Gastroesophageal sphincter (tissue), 4 donors: ENCODE measurements around the gene TNFRSF14. TPM values are rescaled to one million over a fixed set of nuclear protein-coding genes. Genes with fewer than 3 reads are reported as not detected.

Experiments
- ATAC-seq: fragments of 150-250 bp; one replicate; pipeline ENCODE4 v1.9.1; 2016; ENCODE audit warnings: mild to moderate bottlenecking, moderate library complexity
- H3K27ac ChIP-seq, 4 donors: fragments of 200-600 bp; sonication (generic) in 3 of 4; 1 replicate in 3 of 4; 2 replicates in 1 of 4; pipeline ENCODE4 v1.5.1; 2016 to 2019
- H3K27me3 ChIP-seq: fragments of 200-600 bp; sonication (generic); one replicate; pipeline ENCODE4 v1.5.1; 2019
- H3K36me3 ChIP-seq, 2 donors: fragments of 200-600 bp; sonication (generic); one replicate each; pipeline ENCODE4 v1.5.1; 2019; ENCODE audit warnings: control low read depth in 1 of 2
- H3K4me1 ChIP-seq, 3 donors: fragments of 200-600 bp; sonication (generic); 1 replicate in 2 of 3; 2 replicates in 1 of 3; pipeline ENCODE4 v1.5.1; 2016 to 2019; ENCODE audit warnings: control low read depth in 2 of 3
- H3K4me3 ChIP-seq, 2 donors: fragments of 200-600 bp; sonication (generic); one replicate each; pipeline ENCODE4 v1.5.1; 2019; ENCODE audit warnings: mild to moderate bottlenecking in 1 of 2, moderate library complexity in 1 of 2
- H3K9me3 ChIP-seq, 3 donors: fragments of 200-600 bp; sonication (generic); one replicate each; pipeline ENCODE4 v1.5.1; 2017 to 2019; ENCODE audit warnings: control low read depth in 2 of 3
- EP300 ChIP-seq: sonication (generic); formaldehyde crosslinking; IDR thresholded peaks from one replicate; pipeline ENCODE4 v1.6.1; 2017; ENCODE audit warnings: antibody characterized with exemption, mild to moderate bottlenecking
- POLR2A ChIP-seq, 2 donors: fragments of 450-650 bp; IDR thresholded peaks; one replicate each; pipeline ENCODE4 v1.6.1; 2017; ENCODE audit warnings: antibody characterized with exemption in 2 of 2, mild to moderate bottlenecking in 2 of 2, moderate library complexity in 1 of 2
- POLR2AphosphoS5 ChIP-seq: sonication (generic); formaldehyde crosslinking; IDR thresholded peaks from one replicate; pipeline ENCODE4 v1.6.1; 2017; ENCODE audit warnings: antibody characterized with exemption
- WGBS, 2 donors: methylation state at CpG; one replicate each; pipeline ENCODE4 v1.1.5; 2018; ENCODE audit warnings: low coverage in 1 of 2; 5-methylcytosine and 5-hydroxymethylcytosine counted together
- total RNA-seq, 4 donors: library from RNA; depleted of rRNA; stranded (reverse); fragments of >200 nt; gene quantifications; one replicate each; pipeline ENCODE4 v1.1.0, GENCODE V29; 2016
- TF ChIP-seq, protein P1 (sequence below), 4 experiments: fragments of 200-600 bp in 2 of 4; fragments of 450-650 bp in 2 of 4; sonication (generic) in 1 of 4; IDR thresholded peaks; one replicate each; pipeline ENCODE4 v1.5.1; 2017 to 2019; ENCODE audit warnings: antibody characterized with exemption in 4 of 4, mild to moderate bottlenecking in 2 of 4, moderate library complexity in 2 of 4

Gene TNFRSF14
- total RNA-seq, 4 donors from 2014 or later, result 23.0 to 81.6 (median 36.9) TPM

- 80% methylated on average over 1 of the region's 6 CpGs for WGBS, 2 donors
- no peak for TF ChIP-seq POLR2AphosphoS5
- TF ChIP-seq POLR2A (IDR thresholded peaks at IDR 0.05), result no peak
- TF ChIP-seq, protein P1, sequence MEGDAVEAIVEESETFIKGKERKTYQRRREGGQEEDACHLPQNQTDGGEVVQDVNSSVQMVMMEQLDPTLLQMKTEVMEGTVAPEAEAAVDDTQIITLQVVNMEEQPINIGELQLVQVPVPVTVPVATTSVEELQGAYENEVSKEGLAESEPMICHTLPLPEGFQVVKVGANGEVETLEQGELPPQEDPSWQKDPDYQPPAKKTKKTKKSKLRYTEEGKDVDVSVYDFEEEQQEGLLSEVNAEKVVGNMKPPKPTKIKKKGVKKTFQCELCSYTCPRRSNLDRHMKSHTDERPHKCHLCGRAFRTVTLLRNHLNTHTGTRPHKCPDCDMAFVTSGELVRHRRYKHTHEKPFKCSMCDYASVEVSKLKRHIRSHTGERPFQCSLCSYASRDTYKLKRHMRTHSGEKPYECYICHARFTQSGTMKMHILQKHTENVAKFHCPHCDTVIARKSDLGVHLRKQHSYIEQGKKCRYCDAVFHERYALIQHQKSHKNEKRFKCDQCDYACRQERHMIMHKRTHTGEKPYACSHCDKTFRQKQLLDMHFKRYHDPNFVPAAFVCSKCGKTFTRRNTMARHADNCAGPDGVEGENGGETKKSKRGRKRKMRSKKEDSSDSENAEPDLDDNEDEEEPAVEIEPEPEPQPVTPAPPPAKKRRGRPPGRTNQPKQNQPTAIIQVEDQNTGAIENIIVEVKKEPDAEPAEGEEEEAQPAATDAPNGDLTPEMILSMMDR (IDR thresholded peaks at IDR 0.05), result no peak
- no peak for TF ChIP-seq EP300
- H3K27me3 ChIP-seq, result no peaks in the 10 kb centered on the region
- no peak overlapping the region for H3K4me3 ChIP-seq
- no peaks in the 10 kb centered on the region for H3K9me3 ChIP-seq
- ATAC-seq, result no peak
- peaks cover 0 to 58% of the 10 kb centered on the region in 2 donors for H3K36me3 ChIP-seq
- peaks cover 0 to 63% (median 18%) of the 10 kb centered on the region in 3 donors for H3K4me1 ChIP-seq
- H3K27ac ChIP-seq, result no peak overlapping the region
Observed at GRCh38 chr1:2558861-2559260, 2.7 kb downstream of the TNFRSF14 start.

GRCh38 chr1:2559509-2560298, 3.5 kb downstream of the TNFRSF14 start:
- ATAC-seq, result no peak
- no peak for TF ChIP-seq POLR2A (IDR thresholded peaks at IDR 0.05)
- TF ChIP-seq, protein P1 (IDR thresholded peaks at IDR 0.05), result no peak
- TF ChIP-seq POLR2AphosphoS5, result no peak
- TF ChIP-seq EP300, result no peak
- Histone ChIP-seq H3K4me1 (peaks cover 0 to 58% (median 18%) of the 10 kb centered on the region in 3 donors), H3K9me3 (no peaks in the 10 kb centered on the region), H3K36me3 (peaks cover 0 to 58% of the 10 kb centered on the region in 2 donors), H3K4me3 (no peak overlapping the region), H3K27ac (no peak overlapping the region), H3K27me3 (peaks cover under 1% of the 10 kb centered on the region)
- WGBS, 2 donors, result 78% methylated on average over 4 of the region's 35 CpGs; no CpG with 5 or more reads in 1 of the 2 donors

DNA sequence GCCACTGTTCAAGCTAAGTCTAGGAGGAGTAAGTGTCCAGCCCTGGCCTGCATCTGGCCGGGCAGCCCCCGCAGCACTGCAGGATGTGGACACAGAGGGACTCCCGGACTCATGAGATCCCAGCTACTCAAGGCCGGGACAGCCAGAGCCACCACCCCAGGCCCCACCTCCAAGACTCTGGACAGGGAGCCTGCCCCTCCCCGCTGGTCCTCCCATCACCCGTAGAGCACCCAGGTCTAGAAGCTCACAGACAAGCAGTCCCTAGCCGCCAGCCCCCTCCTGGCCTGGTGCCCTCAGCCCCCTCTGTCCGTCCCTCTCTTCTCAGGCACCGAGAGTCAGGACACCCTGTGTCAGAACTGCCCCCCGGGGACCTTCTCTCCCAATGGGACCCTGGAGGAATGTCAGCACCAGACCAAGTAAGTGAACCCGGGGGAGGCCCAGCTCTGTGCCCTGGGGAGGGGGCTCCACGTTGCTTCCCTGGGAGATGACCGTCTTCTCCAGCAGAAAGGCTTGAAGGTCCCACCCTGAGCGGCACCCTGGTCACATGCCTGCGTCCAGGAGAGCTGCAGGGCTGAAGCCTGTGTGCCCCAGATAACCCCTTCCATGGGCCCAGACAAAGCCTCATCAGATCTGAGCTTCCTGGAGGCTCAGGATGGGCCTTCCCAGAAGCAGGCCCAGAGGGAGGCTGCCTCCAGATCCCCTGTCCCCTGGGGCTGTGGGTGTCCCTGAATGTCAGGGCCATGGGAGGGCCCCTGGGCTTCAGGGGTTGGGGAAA, 4.3 kb downstream of the TNFRSF14 start:
- no peak for ATAC-seq
- Histone ChIP-seq H3K36me3 (peaks cover 0 to 58% of the 10 kb centered on the region in 2 donors), H3K27ac (no peak overlapping the region), H3K4me3 (no peak overlapping the region), H3K27me3 (peaks cover 8% of the 10 kb centered on the region), H3K9me3 (no peaks in the 10 kb centered on the region), H3K4me1 (peaks cover 0 to 51% (median 11%) of the 10 kb centered on the region in 3 donors)
- 80% methylated on average over 3 of the region's 15 CpGs; no CpG with 5 or more reads in 1 of the 2 donors for WGBS, 2 donors
- TF ChIP-seq EP300, result no peak

GRCh38 chr1:2561446-2561845, 5.3 kb downstream of the TNFRSF14 start:
- H3K36me3 ChIP-seq, result peaks cover 0 to 58% of the 10 kb centered on the region in 2 donors
- peaks cover 0 to 43% (median 11%) of the 10 kb centered on the region in 3 donors for H3K4me1 ChIP-seq
- ATAC-seq, result no peak
- no peak overlapping the region for H3K27ac ChIP-seq
- no peak overlapping the region for H3K4me3 ChIP-seq
- WGBS, 2 donors, result no CpG with 5 or more reads among the region's 11 CpGs
- TF ChIP-seq POLR2AphosphoS5 (no peak), EP300 (no peak), POLR2A (IDR thresholded peaks at IDR 0.05) (no peak)
- TF ChIP-seq, protein P1 (IDR thresholded peaks at IDR 0.05), result no peak
- H3K9me3 ChIP-seq, result no peaks in the 10 kb centered on the region
- peaks cover 18% of the 10 kb centered on the region for H3K27me3 ChIP-seq
